Brain microvascular endothelial cell (primary cell): ENCODE data around the gene KCNA2.

Experiments
- DNase-seq: peaks from one replicate; pipeline ENCODE4 v3.0.0-alpha.2; 2020
- H3K27ac ChIP-seq: fragments of 250-450 bp; sonication (Bioruptor Pico); 2 replicates; pipeline ENCODE4 v1.5.1; 2020; ENCODE audit warnings: mild to moderate bottlenecking, moderate library complexity
- H3K27me3 ChIP-seq: fragments of 250-450 bp; sonication (Bioruptor Pico); replicated peaks from 2 replicates; pipeline ENCODE4 v1.5.1; 2020; ENCODE audit warnings: mild to moderate bottlenecking
- H3K36me3 ChIP-seq: fragments of 250-450 bp; sonication (Bioruptor Pico); replicated peaks from 2 replicates; pipeline ENCODE4 v1.5.1; 2020; ENCODE audit warnings: mild to moderate bottlenecking
- H3K4me3 ChIP-seq: 2 replicates; pipeline ENCODE4 v1.5.1; 2011; ENCODE audit warnings: low read depth, mild to moderate bottlenecking, control low read depth, low read length, moderate library complexity
- in situ Hi-C: cut with HindIII; loops from 2 replicates; pipeline ENCODE4 v1.10.0; 2017; ENCODE audit warnings: low sequenced_read_pairs, low pct_ligation_motif_present
- TF ChIP-seq, protein P1 (sequence below): IDR thresholded peaks from 2 replicates; pipeline ENCODE4 v1.5.1; 2011; ENCODE audit warnings: low read depth, mild to moderate bottlenecking, moderate library complexity, low read length, control low read depth, inconsistent platforms; ENCODE audit errors: missing control alignments

Gene KCNA2

DNA sequence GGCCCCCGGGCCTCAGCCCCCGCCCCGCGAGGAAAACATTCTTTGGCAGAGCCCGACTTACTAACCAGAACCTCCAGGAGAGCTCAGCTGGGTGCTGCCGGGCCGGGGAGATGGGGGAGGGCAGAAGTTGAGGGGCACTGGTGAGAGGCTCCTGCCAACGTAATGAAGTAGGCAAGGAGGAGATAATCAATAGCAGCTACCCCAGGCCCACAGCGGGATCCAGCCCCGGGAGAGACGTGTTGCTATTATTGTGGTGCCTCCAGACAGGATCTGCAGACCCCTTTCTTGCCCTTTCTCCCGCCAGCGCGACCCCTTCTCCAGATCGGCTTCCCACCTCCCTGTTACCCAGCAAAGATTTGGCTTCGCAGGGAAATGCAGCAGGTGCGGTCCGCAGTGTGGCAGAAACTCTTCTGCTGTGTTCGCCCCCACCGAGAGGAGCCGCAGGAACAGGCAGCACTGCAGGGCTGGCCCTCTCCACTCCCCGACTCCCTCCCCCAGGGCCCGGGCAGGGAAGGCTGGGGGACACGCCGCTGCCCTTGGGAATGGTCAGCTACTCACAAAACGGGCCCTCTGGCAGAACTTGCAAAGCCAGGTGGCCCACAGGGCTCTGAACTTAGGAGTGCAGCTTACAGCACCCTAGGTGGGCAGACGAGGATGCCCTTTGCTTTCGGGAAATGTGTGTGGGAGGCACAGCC lies 1.5 kb upstream of the KCNA2 start:
- TF ChIP-seq, protein P1, sequence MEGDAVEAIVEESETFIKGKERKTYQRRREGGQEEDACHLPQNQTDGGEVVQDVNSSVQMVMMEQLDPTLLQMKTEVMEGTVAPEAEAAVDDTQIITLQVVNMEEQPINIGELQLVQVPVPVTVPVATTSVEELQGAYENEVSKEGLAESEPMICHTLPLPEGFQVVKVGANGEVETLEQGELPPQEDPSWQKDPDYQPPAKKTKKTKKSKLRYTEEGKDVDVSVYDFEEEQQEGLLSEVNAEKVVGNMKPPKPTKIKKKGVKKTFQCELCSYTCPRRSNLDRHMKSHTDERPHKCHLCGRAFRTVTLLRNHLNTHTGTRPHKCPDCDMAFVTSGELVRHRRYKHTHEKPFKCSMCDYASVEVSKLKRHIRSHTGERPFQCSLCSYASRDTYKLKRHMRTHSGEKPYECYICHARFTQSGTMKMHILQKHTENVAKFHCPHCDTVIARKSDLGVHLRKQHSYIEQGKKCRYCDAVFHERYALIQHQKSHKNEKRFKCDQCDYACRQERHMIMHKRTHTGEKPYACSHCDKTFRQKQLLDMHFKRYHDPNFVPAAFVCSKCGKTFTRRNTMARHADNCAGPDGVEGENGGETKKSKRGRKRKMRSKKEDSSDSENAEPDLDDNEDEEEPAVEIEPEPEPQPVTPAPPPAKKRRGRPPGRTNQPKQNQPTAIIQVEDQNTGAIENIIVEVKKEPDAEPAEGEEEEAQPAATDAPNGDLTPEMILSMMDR, result no peak
- Histone ChIP-seq H3K36me3 (no peaks in the 10 kb centered on the region), H3K27me3 (peaks cover 42% of the 10 kb centered on the region), H3K27ac (no peak overlapping the region), H3K4me3 (no peak overlapping the region)
- in situ Hi-C loops, result no loop called here
- DNase-seq, result no peak

DNA sequence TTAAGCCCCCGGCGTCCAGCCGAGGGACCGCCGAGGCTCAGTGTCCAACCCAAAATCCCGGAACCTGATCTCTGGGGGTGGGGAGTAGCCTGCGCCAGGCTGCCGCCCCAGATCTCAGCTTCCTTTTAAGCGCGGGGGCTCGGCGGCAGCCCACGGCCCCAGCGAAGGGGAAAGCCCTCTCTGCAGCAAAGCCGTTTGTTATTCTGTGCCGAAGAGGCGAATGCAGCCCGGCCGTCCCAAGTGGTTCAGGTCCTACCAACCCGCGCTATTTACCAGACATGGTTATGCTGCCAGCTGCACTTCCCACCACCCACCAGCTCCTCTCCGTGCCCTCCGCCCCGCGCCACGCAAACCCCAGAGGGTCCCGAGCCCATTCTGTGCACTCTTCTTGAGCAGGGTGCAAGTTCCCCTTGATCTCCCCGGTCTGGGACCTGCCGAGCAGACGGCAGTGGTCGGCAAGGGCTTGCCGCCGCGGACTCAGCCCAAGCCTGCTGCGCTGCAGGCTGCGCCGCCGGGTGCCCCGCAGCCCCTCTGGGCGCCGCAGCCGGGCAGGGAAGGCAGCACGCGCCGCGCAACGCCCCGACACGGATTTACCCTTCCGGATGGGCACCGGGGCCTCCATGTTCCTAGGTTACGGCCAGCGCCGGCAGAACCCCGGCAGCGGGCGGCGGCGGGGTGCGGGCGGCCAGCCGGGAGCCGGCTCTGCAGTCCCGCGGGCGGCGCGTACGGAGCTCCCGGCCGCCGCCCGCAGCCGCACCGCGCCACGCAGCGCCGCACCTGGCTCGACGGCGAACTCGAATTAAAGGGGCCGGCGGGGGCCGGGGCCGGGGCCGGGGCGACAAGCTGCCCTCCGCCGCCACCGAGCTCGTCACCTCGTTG lies 738 bp upstream of the KCNA2 start:
- in situ Hi-C loops, result no loop called here
- H3K4me3 ChIP-seq, result peak overlapping the region; percentile 27
- TF ChIP-seq, protein P1, result no peak
- peaks cover 42% of the 10 kb centered on the region for H3K27me3 ChIP-seq
- no peak for DNase-seq
- no peak overlapping the region for H3K27ac ChIP-seq
- no peaks in the 10 kb centered on the region for H3K36me3 ChIP-seq

DNA sequence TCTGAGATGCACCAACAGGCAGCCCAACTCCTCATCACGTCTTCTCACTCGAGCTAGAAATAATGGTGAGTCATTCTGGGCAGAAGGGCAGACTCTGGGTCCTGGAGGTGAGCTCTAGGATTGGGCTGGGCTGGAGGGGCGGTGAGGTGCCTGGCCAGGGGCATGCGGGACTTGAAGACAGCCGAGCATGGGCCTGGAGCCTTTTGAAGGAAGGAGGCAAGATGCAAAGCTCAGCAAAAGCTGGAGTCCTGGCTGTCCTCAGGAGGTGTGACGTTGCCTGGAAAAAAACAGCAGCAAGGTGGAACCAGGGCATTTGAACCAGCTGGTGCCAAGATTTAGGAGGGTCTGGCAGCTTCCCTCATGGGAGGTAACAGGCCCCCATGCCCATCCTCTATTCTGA lies 712 bp downstream of the KCNA2 start:
- Histone ChIP-seq H3K36me3 (no peaks in the 10 kb centered on the region), H3K27ac (no peak overlapping the region), H3K4me3 (no peak overlapping the region), H3K27me3 (peaks cover 42% of the 10 kb centered on the region)
- TF ChIP-seq, protein P1, result no peak
- no peak for DNase-seq
- in situ Hi-C loops, result no loop called here

DNA sequence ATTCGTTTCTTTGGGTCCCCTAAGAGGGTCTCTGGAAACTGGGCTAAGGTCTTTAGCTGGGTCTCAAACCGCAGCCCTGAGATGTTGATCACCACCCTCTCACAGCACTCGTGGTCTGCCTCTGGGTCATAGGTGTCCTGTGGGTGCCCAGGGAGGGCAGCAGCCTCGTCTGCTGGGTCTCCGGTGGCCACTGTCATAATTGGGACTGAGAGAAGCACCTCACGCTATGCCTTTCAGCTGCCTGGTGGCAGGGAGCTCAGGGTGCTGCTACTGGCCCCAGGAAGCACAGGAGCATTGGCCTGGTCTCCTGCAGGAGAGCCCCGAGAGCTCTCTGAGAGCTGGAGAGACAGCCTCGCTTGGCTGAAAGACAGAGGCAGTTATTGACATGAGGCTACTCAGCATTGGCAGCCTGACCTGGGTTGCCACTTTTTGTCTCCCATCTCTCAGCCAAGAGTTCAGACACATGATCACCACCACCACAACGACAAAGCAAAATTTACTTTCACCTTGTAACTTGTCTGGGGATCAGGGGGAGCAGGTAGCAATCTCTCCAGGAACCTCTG lies 1.5 kb downstream of the KCNA2 start:
- DNase-seq, result no peak
- no peak overlapping the region for H3K27ac ChIP-seq
- no peak overlapping the region for H3K4me3 ChIP-seq
- in situ Hi-C loops, result no loop called here
- peaks cover 42% of the 10 kb centered on the region for H3K27me3 ChIP-seq
- no peaks in the 10 kb centered on the region for H3K36me3 ChIP-seq
- TF ChIP-seq, protein P1, result no peak

DNA sequence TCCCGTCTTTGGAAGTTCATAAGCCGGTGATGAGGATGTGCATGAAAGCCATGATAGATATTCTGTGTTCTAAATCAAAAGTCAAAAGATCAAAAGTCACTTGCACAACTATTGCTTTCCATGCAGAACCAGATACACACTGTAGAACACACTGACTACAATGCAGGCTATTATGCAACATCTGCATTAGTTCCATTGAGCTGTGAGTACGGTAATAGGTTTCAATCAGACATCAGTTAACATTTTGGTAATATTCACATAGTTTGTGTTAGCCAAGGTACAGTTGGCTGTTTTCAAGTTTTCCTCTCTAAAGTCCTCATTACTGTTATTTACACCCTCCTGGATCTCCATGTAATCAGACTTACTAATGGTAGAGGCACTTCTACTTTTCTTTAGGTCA lies 3.1 kb downstream of the KCNA2 start:
- Histone ChIP-seq H3K27ac (no peak overlapping the region), H3K27me3 (peaks cover 30% of the 10 kb centered on the region), H3K4me3 (no peak overlapping the region), H3K36me3 (no peaks in the 10 kb centered on the region)
- in situ Hi-C loops, result no loop called here
- DNase-seq, result no peak
- TF ChIP-seq, protein P1, result no peak
